PFSK-1 (cell line): ENCODE data around the gene EGF.

Experiments used
- FOXP2 ChIP-seq: optimal IDR thresholded peaks from 2 replicates; pipeline ENCODE3; 2011; ENCODE audit warnings: borderline replicate concordance, control low read depth, inconsistent platforms; ENCODE audit not compliant: insufficient read depth; ENCODE audit errors: extremely low read length, extremely low read depth
- POLR2AphosphoS5 ChIP-seq: IDR thresholded peaks from 2 replicates; pipeline ENCODE4 v1.6.1; 2012; ENCODE audit warnings: low read depth, mild to moderate bottlenecking, control low read depth, low read length, moderate library complexity
- REST ChIP-seq, 2 experiments: IDR thresholded peaks; 2 replicates each; pipeline versions ENCODE4 v1.6.1 to v1.8.0; 2011 to 2012; ENCODE audit warnings: low read depth in 2 of 2, low read length in 2 of 2, control low read depth in 1 of 2, inconsistent platforms in 1 of 2, mild to moderate bottlenecking in 1 of 2, moderate library complexity in 1 of 2; ENCODE audit not compliant: insufficient read depth in 1 of 2
- SIN3A ChIP-seq: IDR thresholded peaks from 2 replicates; pipeline ENCODE4 v1.6.1; 2012; ENCODE audit warnings: mild to moderate bottlenecking, low read length, moderate library complexity, borderline replicate concordance; ENCODE audit not compliant: insufficient read depth
- TAF1 ChIP-seq: IDR thresholded peaks from 2 replicates; pipeline ENCODE4 v1.6.1; 2012; ENCODE audit warnings: low read length, control low read depth, borderline replicate concordance; ENCODE audit not compliant: insufficient read depth

GRCh38 chr4:109875106-109875505, 37.6 kb upstream of the EGF start:
- TF ChIP-seq POLR2AphosphoS5 (no peak), SIN3A (no peak), TAF1 (no peak), REST (IDR thresholded peaks at IDR 0.05; ENCODE audit: insufficient read depth in 1 of 2, low read depth in 2 of 2, low read length in 2 of 2) (no peak), FOXP2 (no peak)
